ENCODE results near the gene FEM1B. TPM values are rescaled to one million over a fixed set of nuclear protein-coding genes. Genes with fewer than 3 reads are reported as not detected.

Gene FEM1B
- total and polyA plus RNA-seq, 2 of the 8 experiments (the other 6 are each of a cell fraction or from before 2014, with no cell fraction given): 36.1 to 83.8 TPM

DNA sequence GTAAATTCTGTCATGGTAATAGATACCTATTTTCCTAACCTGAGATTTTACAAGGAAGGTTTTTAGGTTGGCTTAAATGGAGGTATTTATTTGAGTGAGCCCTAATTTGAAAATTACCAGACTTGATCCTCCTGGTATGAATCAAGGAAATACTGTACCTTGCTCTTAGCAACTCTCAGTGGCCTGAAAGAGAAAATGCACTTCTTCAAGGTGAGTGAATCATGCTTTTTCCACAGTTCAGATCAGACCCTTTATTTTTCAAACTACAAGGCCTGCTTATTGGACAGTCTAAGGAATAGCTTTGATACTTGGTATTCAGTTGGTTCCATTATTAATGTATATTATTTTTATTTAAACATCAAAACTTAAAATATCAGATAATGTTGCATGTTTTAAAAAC lies 15.4 kb downstream of the FEM1B start (continued):
- TF ChIP-seq GTF2F1 (IDR thresholded peaks at IDR 0.05; ENCODE audit: borderline replicate concordance, low read depth, low read length): no peak

Measured in H1 (cell line).